SK-N-MC (cell line): ENCODE measurements around the gene STK32B.
"Not testable (repeated sequence)": the region's sequence is repeated elsewhere in the genome, so short reads cannot be mapped to it uniquely, and the experiment has no call there.

Experiments
- DNase-seq: peaks from one replicate; pipeline ENCODE4 v3.0.0-alpha.2; 2011; ENCODE audit warnings: low read depth, low spot score
- H3K27ac ChIP-seq: fragments of 200-600 bp; sonication (generic); 2 replicates; pipeline ENCODE4 v1.5.1; 2016; ENCODE audit warnings: mixed run types
- H3K36me3 ChIP-seq: fragments of 200-600 bp; sonication (generic); 2 replicates; pipeline ENCODE4 v1.6.1; 2017; ENCODE audit warnings: antibody characterized with exemption, low read length, mixed read lengths; ENCODE audit not compliant: insufficient read depth
- H3K4me3 ChIP-seq: fragments of 200-600 bp; sonication (generic); 2 replicates; pipeline ENCODE4 v1.5.1; 2016
- H3K9ac ChIP-seq: fragments of 200-600 bp; sonication (generic); 2 replicates; pipeline ENCODE4 v1.8.0; 2017; ENCODE audit warnings: mixed run types, mixed read lengths; ENCODE audit not compliant: insufficient read length
- H3K9me3 ChIP-seq: fragments of 200-600 bp; sonication (generic); 2 replicates; pipeline ENCODE4 v1.6.1; 2017; ENCODE audit warnings: low read depth, mild to moderate bottlenecking, antibody characterized with exemption, low read length, moderate library complexity, mixed read lengths
- EZH2 ChIP-seq: fragments of 200-600 bp; sonication (generic); IDR thresholded peaks from one replicate; pipeline ENCODE4 v1.6.1; 2017; ENCODE audit warnings: antibody characterized with exemption
- FOXP2 ChIP-seq: optimal IDR thresholded peaks from 2 replicates; pipeline ENCODE3; 2011; ENCODE audit warnings: mild to moderate bottlenecking, moderate library complexity; ENCODE audit not compliant: insufficient read depth; ENCODE audit errors: extremely low read length, control extremely low read depth
- POLR2AphosphoS5 ChIP-seq: IDR thresholded peaks from 2 replicates; pipeline ENCODE4 v1.6.1; 2012; ENCODE audit warnings: mild to moderate bottlenecking, low read depth, low read length, borderline replicate concordance

The STK32B gene

DNA sequence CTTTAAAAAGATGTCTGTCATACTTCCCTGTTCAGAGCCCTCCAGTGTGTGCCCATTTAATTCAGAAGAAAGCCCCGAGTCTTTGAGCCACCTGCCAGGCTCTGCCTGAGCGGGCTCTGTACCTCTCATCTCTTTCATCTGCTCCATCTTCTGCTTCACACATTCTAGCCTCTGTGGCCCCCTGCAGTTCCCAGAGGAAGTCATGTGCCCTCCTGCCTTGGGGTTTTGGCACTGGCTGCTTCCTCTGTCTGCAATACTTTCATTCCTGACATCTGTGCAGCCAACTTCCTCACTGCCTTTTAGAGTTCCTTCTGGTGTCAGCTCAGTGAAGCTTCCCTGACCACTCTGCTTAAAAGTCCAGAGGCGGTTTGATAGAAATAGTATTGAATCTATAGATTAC, 6.2 kb upstream of the STK32B start:
- Histone ChIP-seq H3K9me3 (peaks cover 8% of the 10 kb centered on the region; the same call in 1 of the 2 replicates), H3K9ac (no peak overlapping the region), H3K36me3 (no peaks in the 10 kb centered on the region), H3K27ac (peak overlapping the region; percentile 77), H3K4me3 (peak overlapping the region; percentile 45)
- TF ChIP-seq FOXP2: no peak
- no peak for TF ChIP-seq POLR2AphosphoS5
- TF ChIP-seq EZH2: no peak
- peak; percentile 68 for DNase-seq

DNA sequence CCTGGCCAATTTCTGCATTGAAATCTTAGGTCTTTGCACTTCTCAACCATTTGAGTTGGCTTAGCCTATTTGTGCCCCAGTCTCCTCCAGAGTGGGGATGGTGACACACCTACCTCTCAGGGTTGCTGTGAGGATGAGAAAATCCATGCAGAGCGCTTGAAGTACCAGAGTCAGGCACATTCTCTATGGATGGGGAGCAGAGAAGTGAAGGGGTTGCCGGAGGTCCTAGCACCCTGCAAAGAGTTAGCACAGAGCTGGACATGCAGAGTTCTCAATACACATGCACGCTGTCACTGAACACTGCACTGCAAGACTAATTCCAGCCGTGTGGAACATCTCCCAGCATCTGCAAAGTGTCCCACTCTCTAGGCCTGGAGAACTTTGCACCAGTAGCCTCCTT, 2.6 kb upstream of the STK32B start:
- TF ChIP-seq FOXP2 (no peak), POLR2AphosphoS5 (no peak), EZH2 (no peak)
- H3K9ac ChIP-seq: no peak overlapping the region
- no peaks in the 10 kb centered on the region for H3K36me3 ChIP-seq
- DNase-seq: no peak
- no peak overlapping the region for H3K4me3 ChIP-seq
- H3K9me3 ChIP-seq: peaks cover 8% of the 10 kb centered on the region; the same call in 1 of the 2 replicates
- H3K27ac ChIP-seq: no peak overlapping the region

DNA sequence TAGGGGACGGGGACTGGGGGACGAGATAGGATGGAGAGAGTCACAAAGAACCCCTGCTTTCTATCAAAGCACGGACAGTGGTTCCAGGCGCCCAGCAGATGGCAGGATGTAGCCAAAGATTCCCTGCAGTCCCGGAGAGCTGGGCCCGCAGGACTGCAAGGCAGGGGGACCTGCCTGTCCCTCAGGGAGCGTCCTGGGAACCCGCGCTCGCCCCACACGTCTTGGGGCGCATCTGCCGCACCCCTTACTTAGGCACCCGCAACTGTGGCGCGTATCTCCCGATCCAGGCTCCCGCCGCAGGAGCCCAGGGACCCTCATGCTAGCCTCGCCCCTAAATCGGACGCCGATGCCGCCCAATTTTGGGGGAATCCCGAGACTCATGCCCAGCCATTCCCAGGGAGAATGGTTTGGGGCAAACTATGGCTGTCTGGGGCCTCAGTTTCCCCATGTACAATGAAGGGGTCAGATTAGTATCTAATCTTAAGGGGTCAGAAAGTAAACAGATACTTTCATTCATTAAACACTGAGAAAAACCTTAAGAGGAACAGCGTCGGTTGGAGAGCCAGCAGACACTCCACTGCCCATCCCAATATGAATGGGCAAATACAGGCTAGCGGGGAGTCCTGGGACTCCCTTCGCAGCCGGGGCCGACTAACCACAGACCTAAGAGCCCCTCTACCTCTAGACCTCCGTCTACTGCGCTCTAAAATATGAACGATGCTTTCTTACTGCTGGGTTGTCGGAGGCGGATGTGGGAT, 581 bp upstream of the STK32B start:
- H3K27ac ChIP-seq: peak overlapping the region; percentile 7; the same call in 1 of the 2 replicates
- peak overlapping the region; percentile 97 for H3K4me3 ChIP-seq
- peaks cover 8% of the 10 kb centered on the region; the same call in 1 of the 2 replicates for H3K9me3 ChIP-seq
- TF ChIP-seq EZH2 (no peak), FOXP2 (no peak), POLR2AphosphoS5 (no peak)
- peak; percentile 57 for DNase-seq
- peak overlapping the region; percentile 87 for H3K9ac ChIP-seq
- no peaks in the 10 kb centered on the region for H3K36me3 ChIP-seq

DNA sequence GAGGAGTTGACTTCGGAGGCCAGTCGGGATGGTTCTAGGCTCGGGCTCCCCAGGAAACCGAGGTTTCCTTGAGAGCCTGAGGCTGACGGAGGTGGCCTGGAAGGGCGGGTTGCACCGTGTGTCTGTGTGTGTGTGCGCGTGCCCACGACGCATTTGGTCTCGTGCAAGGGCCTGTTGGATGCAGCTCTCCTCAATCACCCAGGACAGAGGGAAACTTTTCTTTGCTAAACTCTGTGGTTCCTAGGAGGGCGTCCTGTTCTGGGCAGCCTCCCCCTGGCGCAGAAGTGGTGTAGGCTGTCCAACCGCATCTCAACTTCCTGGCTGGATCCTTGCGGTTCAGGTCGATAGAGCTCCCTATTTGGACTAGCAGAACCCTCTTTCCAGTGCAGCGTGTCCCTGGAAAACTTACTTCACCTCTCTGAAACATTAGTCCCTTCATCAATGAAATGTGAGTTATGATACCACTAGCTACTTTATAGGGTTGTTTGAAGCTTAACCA, 973 bp downstream of the STK32B start:
- Histone ChIP-seq H3K9me3 (no peaks in the 10 kb centered on the region), H3K4me3 (peak overlapping the region; percentile 97), H3K9ac (peak overlapping the region; percentile 87), H3K27ac (no peak overlapping the region), H3K36me3 (no peaks in the 10 kb centered on the region)
- DNase-seq: no peak
- TF ChIP-seq EZH2 (no peak), FOXP2 (no peak), POLR2AphosphoS5 (no peak)

DNA sequence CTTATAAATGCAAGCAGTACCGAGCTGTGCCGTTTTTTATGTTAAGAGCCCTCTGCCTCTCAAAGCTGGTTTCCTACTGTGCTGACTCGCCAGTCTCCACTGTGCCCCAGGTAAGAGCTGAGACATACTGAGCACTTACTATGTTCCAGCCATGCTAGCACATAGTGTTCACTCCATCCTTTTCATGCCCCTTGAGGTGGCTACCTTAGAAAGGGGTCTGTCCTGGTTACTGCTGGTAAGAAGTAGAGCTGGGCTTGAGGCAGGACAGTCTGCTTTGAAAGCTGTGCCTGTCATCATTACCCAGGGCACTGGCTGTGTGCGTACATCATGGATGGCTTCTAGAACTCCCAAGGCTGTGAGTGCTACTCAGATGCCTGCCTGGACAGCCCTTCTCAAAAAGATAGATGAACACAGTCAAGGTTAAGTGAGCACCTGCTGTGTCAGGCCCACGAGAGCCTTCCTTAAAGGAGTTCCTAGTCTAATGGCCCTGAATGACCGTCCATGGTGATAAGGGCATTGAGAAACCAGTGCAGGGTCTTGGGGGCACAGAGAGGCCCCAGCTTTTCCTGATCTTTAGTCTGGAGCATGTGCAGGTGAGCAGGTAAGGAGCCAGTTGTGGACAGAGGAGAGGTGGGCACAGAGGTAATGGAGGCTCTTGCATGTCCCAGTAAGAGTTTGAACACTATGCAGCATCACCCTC, 1.6 kb downstream of the STK32B start:
- H3K4me3 ChIP-seq: peak overlapping the region; percentile 97
- TF ChIP-seq EZH2: no peak
- no peak for TF ChIP-seq FOXP2
- no peak for TF ChIP-seq POLR2AphosphoS5
- H3K27ac ChIP-seq: no peak overlapping the region

DNA sequence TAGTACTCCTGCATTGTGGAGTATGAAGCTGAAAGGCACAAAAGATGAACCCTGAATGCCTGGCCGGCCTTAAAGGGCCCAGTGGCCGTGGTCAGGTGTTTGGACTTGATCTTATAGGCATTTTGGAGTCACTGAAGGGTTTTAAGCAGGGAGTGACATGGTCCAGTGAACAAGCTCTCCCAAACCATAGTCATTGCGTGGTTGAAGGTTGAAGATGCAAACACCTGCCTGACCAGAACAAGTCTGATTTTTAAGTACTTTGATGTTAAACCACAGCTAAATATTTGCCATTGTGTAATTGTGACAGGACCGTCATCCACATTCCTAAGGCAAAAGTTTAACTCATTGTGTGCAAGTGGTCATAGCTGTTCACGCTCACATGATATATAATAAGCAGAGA, 3.3 kb downstream of the STK32B start:
- Histone ChIP-seq H3K4me3 (no peak overlapping the region), H3K9ac (no peak overlapping the region), H3K9me3 (no peaks in the 10 kb centered on the region), H3K36me3 (0 out of 2 replicates have a peak, but pooled peaks cover 2% of the 10 kb centered on the region), H3K27ac (no peak overlapping the region)
- TF ChIP-seq POLR2AphosphoS5: no peak
- TF ChIP-seq EZH2: no peak
- TF ChIP-seq FOXP2: no peak
- no peak for DNase-seq

More for the DNA sequence above, 1.6 kb downstream of the STK32B start:
- Histone ChIP-seq H3K9me3 (no peaks in the 10 kb centered on the region), H3K36me3 (no peaks in the 10 kb centered on the region), H3K9ac (no peak overlapping the region)
- no peak for DNase-seq

DNA sequence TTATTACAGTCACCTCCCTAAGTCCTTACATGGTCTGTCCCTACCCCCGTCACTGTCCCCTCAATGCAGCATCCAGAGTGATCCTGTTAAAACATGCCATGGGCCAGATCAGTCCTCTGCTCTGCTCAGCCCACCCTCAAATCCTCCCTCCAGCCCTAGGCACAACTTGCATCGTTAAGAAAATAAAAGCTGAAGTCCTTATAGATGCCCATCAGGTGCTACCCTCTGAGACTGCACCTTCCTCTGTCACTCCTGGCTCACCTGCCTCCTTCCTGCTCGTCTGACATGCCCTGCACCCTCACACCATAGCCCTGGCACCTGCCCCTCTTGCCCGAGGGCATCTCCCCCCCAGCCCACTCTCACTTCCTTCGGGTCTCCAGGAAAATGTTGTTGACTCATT, 4.1 kb downstream of the STK32B start:
- no peak for DNase-seq
- H3K27ac ChIP-seq: no peak overlapping the region
- no peak overlapping the region for H3K9ac ChIP-seq
- H3K36me3 ChIP-seq: 0 out of 2 replicates have a peak, but pooled peaks cover 2% of the 10 kb centered on the region
- TF ChIP-seq FOXP2 (no peak), POLR2AphosphoS5 (no peak), EZH2 (no peak)
- no peak overlapping the region for H3K4me3 ChIP-seq
- H3K9me3 ChIP-seq: 0 out of 2 replicates have a peak, but pooled peaks cover under 1% of the 10 kb centered on the region

DNA sequence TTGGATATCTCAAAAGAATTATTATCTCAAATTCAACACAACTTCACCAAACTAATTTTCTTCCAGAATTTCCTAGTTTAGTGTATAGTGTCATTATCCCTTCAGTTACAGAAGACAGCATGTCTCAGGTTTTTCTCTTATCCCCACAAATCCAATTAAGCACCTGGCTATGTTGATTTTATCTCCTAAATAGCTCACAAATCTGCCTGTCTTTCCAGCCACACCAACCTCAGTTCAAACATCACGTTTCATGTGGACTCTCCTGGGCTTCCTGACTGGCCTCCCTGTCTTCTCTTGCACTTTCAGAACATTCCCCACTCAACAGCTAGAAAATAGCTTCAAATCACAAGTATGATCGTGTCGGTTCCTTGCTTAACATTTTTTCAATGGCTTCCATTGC, 14.8 kb downstream of the STK32B start:
- H3K9ac ChIP-seq: no peak overlapping the region
- no peaks in the 10 kb centered on the region for H3K9me3 ChIP-seq
- no peak overlapping the region for H3K27ac ChIP-seq
- H3K4me3 ChIP-seq: no peak overlapping the region
- DNase-seq: no peak
- no peaks in the 10 kb centered on the region for H3K36me3 ChIP-seq
- no peak for TF ChIP-seq EZH2
- no peak for TF ChIP-seq POLR2AphosphoS5
- no peak for TF ChIP-seq FOXP2

DNA sequence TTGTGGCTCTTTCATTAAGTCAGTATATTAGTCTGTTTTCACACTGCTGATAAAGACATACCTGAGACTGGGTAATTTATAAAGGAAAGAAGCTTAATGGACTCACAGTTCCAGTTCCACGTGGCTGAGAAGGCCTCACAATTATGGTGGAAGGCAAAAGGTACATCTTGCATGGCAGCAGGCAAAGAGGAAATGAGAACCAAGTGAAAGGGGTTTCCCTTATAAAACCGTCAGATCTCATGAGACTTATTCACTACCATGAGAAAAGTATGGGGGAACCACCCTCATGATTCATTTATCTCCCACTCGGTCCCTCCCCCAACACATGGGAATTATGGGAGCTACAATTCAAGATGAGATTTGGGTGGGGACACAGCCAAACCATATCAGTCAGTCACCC, 15.7 kb downstream of the STK32B start:
- H3K36me3 ChIP-seq, H3K27ac ChIP-seq, H3K9me3 ChIP-seq, H3K9ac ChIP-seq, H3K4me3 ChIP-seq, DNase-seq: not testable (repeated sequence)
